SH-SY5Y (cell line): ENCODE results near the gene OR2W1.

Experiments used
- GATA2 ChIP-seq: IDR thresholded peaks from 2 replicates; pipeline ENCODE4 v1.6.1; 2011; ENCODE audit warnings: mild to moderate bottlenecking, low read depth, low read length
- GATA3 ChIP-seq: IDR thresholded peaks from 2 replicates; pipeline ENCODE4 v1.6.1; 2011; ENCODE audit warnings: low read depth, mild to moderate bottlenecking, low read length, moderate library complexity

OR2W1 gene

GRCh38 chr6:29045075-29045474 is at the start of gene OR2W1:
Gene OR2W1, minus strand, starts transcription at chr6:29045175. Its CDS starts 0 bp downstream, at chr6:29045175.
- no peak for TF ChIP-seq GATA2

- TF ChIP-seq GATA3 (no peak), GATA2 (no peak)
Measured at GRCh38 chr6:29092957-29093356, 48.0 kb upstream of the OR2W1 start.

DNA sequence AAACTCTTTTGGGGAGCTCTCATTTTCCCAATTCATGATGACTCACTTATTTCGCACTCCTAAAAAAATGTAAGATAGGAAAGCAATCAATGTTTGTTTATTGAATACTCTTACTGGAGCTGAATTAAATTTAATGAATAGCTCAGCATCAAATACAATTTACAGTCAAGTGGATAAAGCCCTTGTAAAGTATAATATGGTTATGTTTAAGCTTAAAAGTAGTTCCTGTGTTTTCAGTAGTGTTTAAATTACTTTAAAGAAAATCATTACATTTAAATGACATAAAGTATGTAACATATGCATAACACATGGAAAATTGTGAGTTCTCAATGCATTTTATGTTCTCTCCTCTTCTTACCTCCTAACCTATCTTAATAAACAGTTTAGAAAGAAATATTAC is 42.2 kb upstream of the OR2W1 start, which contains the start of gene OR2B3:
Gene OR2B3 (minus strand): TSS at position 101 of the 400 bp plus-strand sequence. CDS start 65 bp downstream, at position 36.
- TF ChIP-seq GATA3 (no peak), GATA2 (no peak)

DNA sequence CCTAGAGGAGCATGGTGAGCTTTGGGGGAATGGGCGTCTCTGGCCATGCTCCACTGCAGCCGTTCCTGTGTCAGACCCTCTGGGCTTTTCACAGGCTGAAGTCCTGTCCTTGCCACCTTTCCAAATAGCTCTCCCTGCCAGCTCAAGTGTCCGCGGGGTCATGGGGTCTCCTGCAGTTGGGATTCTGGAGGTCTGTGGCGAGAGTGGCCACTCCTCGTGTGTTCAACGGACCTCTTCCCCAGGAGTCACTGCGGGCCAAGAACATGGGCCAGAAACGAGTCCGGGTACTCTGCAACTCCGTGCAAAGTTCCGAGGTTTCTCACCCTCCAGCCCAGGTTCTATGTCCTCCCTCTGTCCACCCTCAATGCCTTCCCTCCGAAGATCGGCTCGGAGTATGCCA is 37.5 kb upstream of the OR2W1 start:
- TF ChIP-seq GATA3, result no peak
- TF ChIP-seq GATA2, result no peak

GRCh38 chr6:29081312-29081711 is 36.3 kb upstream of the OR2W1 start:
- no peak for TF ChIP-seq GATA3
- no peak for TF ChIP-seq GATA2

GRCh38 chr6:29079203-29079602 is 34.2 kb upstream of the OR2W1 start:
- TF ChIP-seq GATA2 (no peak), GATA3 (no peak)

GRCh38 chr6:29071831-29072723 is 27.1 kb upstream of the OR2W1 start:
- TF ChIP-seq GATA3, result no peak

- TF ChIP-seq GATA2, result no peak
- TF ChIP-seq GATA3, result no peak
Measured at GRCh38 chr6:29051680-29052079, 6.7 kb upstream of the OR2W1 start.

- TF ChIP-seq GATA2 (no peak), GATA3 (no peak)
Measured at GRCh38 chr6:29035951-29036350, 9.0 kb downstream of the OR2W1 start.

DNA sequence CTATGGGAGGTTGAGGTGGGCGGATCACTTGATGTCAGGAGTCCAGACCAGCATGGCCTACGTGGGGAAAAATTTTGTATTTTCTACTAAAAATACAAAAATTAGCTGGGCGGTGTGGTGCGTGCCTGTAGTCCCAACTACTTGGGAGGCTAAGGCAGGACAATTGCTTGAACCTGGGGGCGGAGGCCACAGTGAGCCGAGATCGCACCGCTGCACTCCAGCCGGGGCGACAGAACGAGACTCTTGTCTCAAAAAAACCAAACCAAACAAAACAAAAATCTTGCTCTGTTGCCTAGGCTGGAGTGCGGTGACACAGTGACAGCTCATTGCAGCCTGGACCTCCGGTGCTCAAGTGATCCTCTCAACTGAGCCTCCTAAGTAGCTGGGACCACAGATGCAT is 16.2 kb downstream of the OR2W1 start:
- TF ChIP-seq GATA2 (no peak), GATA3 (no peak)

- TF ChIP-seq GATA2 (no peak), GATA3 (no peak)
Measured at GRCh38 chr6:29025927-29026585, 18.9 kb downstream of the OR2W1 start.

GRCh38 chr6:29021434-29021833 is 23.5 kb downstream of the OR2W1 start:
- TF ChIP-seq GATA3 (no peak), GATA2 (no peak)

DNA sequence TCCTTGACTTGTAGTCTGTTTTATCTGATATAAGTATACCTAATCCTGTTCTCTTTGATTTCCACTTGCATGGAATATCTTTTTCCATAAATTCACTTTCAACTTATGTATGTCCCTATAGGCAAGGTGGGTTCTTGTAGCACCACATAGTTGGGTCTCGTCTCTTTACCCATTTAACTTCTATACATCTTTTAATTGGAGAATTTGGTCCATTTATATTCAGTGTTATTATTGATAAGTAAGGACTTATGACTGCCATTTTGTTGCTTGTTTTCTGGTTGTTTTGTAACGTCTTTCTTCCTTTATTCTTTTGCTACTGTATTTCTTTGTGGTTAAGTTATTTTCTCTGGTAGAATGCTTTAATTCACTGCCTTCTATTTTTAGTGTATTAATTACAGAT is 25.3 kb downstream of the OR2W1 start:
- TF ChIP-seq GATA3, result no peak
- TF ChIP-seq GATA2, result no peak

- TF ChIP-seq GATA3 (no peak), GATA2 (no peak)
Measured at GRCh38 chr6:29017428-29017802, 27.6 kb downstream of the OR2W1 start.
